Panc1 (cell line): ENCODE data around the gene CDCA8. TPM values are rescaled to one million over a fixed set of nuclear protein-coding genes. Genes with fewer than 3 reads are reported as not detected.
A peak's percentile ranks its signal among the peaks of the same experiment; 100 is the strongest.
"Not testable (repeated sequence)": the region's sequence is repeated elsewhere in the genome, so short reads cannot be mapped to it uniquely, and the experiment has no call there.

ENCODE experiments used
- ATAC-seq: fragments of 200-7000 bp; cut with Tn5 transposase; 2 replicates; pipeline ENCODE4 v1.9.1; 2020; ENCODE audit warnings: mild to moderate bottlenecking, moderate library complexity
- BruUV-seq: library from RNA; stranded (reverse); fragments of 400-500 nt; replicated peaks from 2 replicates; lab custom pipeline; 2021; lab: Mats Ljungman, UMichigan
- CTCF ChIA-PET: fragments of 300-600 bp; sonication (Branson Sonifier 250); formaldehyde crosslinking; loops from one replicate; lab custom pipeline; 2022; ENCODE audit warnings: antibody characterized with exemption; lab: Charles Lee
- POLR2A ChIA-PET: fragments of 300-600 bp; sonication (Branson Sonifier 250); formaldehyde crosslinking; loops from one replicate; lab custom pipeline; 2022; ENCODE audit warnings: antibody characterized with exemption; lab: Charles Lee
- DNase-seq: peaks from one replicate; pipeline ENCODE4 v3.0.0-alpha.2; 2010; ENCODE audit warnings: low read depth, low spot score
- H3K27ac ChIP-seq: 2 replicates; pipeline ENCODE4 v1.5.1; 2011; ENCODE audit warnings: mild to moderate bottlenecking, low read length, inconsistent platforms
- H3K27me3 ChIP-seq: fragments of 200-500 bp; sonication (Bioruptor generic); 2 replicates; pipeline ENCODE4 v1.6.0; 2014; ENCODE audit warnings: low read length, inconsistent platforms; ENCODE audit not compliant: control insufficient read depth, insufficient read depth
- H3K36me3 ChIP-seq: fragments of 200-500 bp; sonication (Bioruptor generic); 2 replicates; pipeline ENCODE4 v1.5.1; 2014; ENCODE audit warnings: inconsistent platforms, mild to moderate bottlenecking, low read length, moderate library complexity; ENCODE audit not compliant: control insufficient read depth, insufficient read depth
- H3K4me1 ChIP-seq: 2 replicates; pipeline ENCODE4 v1.5.1; 2011; ENCODE audit warnings: inconsistent platforms, mild to moderate bottlenecking, low read length, moderate library complexity; ENCODE audit not compliant: control insufficient read depth, insufficient read depth
- H3K4me3 ChIP-seq, 2 experiments: 2 replicates each; pipeline ENCODE4 v1.5.1; 2011 to 2012; ENCODE audit warnings: low read depth in 2 of 2, low read length in 2 of 2, mild to moderate bottlenecking in 2 of 2, inconsistent platforms in 1 of 2, moderate library complexity in 1 of 2
- H3K9me3 ChIP-seq: fragments of 200-500 bp; sonication (Bioruptor generic); 2 replicates; pipeline ENCODE4 v1.5.1; 2014; ENCODE audit warnings: low read depth, mild to moderate bottlenecking, inconsistent platforms, low read length, moderate library complexity; ENCODE audit not compliant: control insufficient read depth, insufficient read depth
- POLR2AphosphoS5 ChIP-seq: IDR thresholded peaks from 2 replicates; pipeline ENCODE4 v1.6.1; 2012; ENCODE audit warnings: mild to moderate bottlenecking, low read depth, low read length, moderate library complexity
- SIN3A ChIP-seq: IDR thresholded peaks from 2 replicates; pipeline ENCODE4 v1.6.1; 2012; ENCODE audit warnings: low read depth, mild to moderate bottlenecking, low read length, moderate library complexity, borderline replicate concordance; ENCODE audit not compliant: insufficient read depth
- TCF7L2 ChIP-seq: IDR thresholded peaks from 2 replicates; pipeline ENCODE4 v1.6.1; 2011; ENCODE audit warnings: mild to moderate bottlenecking, low read depth, low read length, inconsistent platforms
- in situ Hi-C: cut with HindIII; loops from 2 replicates; pipeline ENCODE4 v1.10.0; 2016; ENCODE audit warnings: low sequenced_read_pairs, low pct_unique_long_range_greater_than_20kb
- intact Hi-C: fragments of 100-400 bp; cut with micrococcal nuclease; formaldehyde crosslinking; loops from one replicate; pipeline ENCODE4 v1.10.0; 2022; ENCODE audit not compliant: unreplicated experiment
- total RNA-seq: library from RNA; stranded (reverse); gene quantifications from one replicate; pipeline ENCODE4 v1.2.1, GENCODE V29; 2021; ENCODE audit not compliant: unreplicated experiment
- TF ChIP-seq, protein P1 (sequence below), 2 experiments: IDR thresholded peaks; 2 replicates each; pipeline ENCODE4 v1.6.1; 2011 to 2012; ENCODE audit warnings: low read depth in 2 of 2, control low read depth in 1 of 2, low read length in 1 of 2, mild to moderate bottlenecking in 1 of 2, moderate library complexity in 1 of 2; ENCODE audit not compliant: insufficient read depth in 1 of 2
- TF ChIP-seq, protein P2 (sequence below): fragments of 450-650 bp; IDR thresholded peaks from 2 replicates; pipeline ENCODE4 v1.5.1; 2017; ENCODE audit warnings: mild to moderate bottlenecking

The CDCA8 gene
- total RNA-seq, 1 experiment from 2014 or later: 56.5 TPM

DNA sequence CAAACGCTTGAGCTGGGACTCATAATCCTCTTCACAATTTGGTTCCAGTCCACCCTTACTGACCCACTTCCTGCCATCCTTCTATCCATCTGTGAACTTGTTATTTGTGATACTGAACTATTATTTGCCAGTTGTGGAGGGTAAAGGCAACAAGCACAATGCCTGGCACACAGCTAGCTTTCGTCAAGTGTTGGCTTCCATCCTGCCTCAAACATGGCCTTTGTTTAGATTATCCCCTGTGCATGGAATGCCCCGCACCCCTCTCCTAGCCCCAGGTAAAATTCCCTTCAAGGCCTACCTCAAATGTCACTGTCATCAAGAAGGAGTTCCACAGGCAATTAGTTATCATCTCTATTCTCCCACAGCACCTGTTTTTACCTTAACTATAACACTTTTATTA, 11.4 kb upstream of the CDCA8 start:
- ChIA-PET CTCF (interaction anchor here (2.8 kb wide), 1 partner anchor 77 kb away, joined by 10 read pairs; no protein-coding TSS in a partner anchor), POLR2A (interaction anchor here (0.6 to 0.8 kb wide), 2 partner anchors 11 to 39 kb away, joined by 3 read pairs; partner anchors contain the start of gene CDCA8)
- in situ Hi-C loops: no loop called here
- Histone ChIP-seq H3K9me3 (no peaks in the 10 kb centered on the region), H3K27me3 (no peaks in the 10 kb centered on the region), H3K4me1 (no peaks in the 10 kb centered on the region), H3K27ac (no peak overlapping the region), H3K36me3 (peaks cover 17% of the 10 kb centered on the region), H3K4me3 (no peak overlapping the region)
- intact Hi-C loops: no loop called here
- no TSS peak for BruUV-seq
- no peak for DNase-seq
- no peak for ATAC-seq
- TF ChIP-seq, protein P1, sequence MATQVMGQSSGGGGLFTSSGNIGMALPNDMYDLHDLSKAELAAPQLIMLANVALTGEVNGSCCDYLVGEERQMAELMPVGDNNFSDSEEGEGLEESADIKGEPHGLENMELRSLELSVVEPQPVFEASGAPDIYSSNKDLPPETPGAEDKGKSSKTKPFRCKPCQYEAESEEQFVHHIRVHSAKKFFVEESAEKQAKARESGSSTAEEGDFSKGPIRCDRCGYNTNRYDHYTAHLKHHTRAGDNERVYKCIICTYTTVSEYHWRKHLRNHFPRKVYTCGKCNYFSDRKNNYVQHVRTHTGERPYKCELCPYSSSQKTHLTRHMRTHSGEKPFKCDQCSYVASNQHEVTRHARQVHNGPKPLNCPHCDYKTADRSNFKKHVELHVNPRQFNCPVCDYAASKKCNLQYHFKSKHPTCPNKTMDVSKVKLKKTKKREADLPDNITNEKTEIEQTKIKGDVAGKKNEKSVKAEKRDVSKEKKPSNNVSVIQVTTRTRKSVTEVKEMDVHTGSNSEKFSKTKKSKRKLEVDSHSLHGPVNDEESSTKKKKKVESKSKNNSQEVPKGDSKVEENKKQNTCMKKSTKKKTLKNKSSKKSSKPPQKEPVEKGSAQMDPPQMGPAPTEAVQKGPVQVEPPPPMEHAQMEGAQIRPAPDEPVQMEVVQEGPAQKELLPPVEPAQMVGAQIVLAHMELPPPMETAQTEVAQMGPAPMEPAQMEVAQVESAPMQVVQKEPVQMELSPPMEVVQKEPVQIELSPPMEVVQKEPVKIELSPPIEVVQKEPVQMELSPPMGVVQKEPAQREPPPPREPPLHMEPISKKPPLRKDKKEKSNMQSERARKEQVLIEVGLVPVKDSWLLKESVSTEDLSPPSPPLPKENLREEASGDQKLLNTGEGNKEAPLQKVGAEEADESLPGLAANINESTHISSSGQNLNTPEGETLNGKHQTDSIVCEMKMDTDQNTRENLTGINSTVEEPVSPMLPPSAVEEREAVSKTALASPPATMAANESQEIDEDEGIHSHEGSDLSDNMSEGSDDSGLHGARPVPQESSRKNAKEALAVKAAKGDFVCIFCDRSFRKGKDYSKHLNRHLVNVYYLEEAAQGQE (IDR thresholded peaks at IDR 0.05; ENCODE audit: insufficient read depth in 1 of 2, low read depth in 2 of 2, low read length in 1 of 2): no peak
- TF ChIP-seq TCF7L2: no peak
- no peak for TF ChIP-seq SIN3A
- no peak for TF ChIP-seq POLR2AphosphoS5
- TF ChIP-seq, protein P2, sequence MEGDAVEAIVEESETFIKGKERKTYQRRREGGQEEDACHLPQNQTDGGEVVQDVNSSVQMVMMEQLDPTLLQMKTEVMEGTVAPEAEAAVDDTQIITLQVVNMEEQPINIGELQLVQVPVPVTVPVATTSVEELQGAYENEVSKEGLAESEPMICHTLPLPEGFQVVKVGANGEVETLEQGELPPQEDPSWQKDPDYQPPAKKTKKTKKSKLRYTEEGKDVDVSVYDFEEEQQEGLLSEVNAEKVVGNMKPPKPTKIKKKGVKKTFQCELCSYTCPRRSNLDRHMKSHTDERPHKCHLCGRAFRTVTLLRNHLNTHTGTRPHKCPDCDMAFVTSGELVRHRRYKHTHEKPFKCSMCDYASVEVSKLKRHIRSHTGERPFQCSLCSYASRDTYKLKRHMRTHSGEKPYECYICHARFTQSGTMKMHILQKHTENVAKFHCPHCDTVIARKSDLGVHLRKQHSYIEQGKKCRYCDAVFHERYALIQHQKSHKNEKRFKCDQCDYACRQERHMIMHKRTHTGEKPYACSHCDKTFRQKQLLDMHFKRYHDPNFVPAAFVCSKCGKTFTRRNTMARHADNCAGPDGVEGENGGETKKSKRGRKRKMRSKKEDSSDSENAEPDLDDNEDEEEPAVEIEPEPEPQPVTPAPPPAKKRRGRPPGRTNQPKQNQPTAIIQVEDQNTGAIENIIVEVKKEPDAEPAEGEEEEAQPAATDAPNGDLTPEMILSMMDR: no peak

DNA sequence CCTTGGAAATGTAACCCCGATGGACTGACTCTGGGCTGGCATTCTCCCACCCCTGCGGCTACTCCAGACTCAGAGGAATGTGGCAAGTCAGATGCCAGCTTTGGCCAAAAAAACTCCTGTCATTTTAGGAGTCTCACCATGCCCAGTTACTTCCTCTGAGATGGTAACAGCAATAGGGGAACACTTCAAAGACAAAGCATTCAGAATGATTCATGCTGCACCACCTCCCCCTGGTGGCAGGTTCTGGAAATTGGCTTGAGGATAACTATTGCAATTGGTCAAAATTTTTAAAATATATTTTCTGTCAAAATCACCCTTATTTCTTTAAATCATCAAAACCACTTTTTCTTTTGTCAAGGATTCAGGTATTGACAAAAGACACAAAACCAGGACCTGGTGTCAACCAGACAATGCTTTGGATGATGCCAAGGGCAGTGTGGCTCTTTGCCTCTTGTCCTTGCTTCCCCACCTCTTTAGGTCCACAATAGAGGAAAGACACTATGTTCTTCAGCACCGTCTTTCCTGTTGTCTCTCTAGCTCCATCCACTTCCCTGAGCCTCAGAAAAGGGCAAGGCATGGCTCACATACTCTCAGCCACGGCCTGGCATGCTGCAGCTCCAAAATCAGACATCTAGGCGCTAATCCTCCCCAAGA, 9.9 kb upstream of the CDCA8 start:
- no TSS peak for BruUV-seq
- POLR2A ChIA-PET: interaction anchor here (0.6 kb wide), 1 partner anchor 39 kb away, joined by 3 read pairs; no protein-coding TSS in a partner anchor

DNA sequence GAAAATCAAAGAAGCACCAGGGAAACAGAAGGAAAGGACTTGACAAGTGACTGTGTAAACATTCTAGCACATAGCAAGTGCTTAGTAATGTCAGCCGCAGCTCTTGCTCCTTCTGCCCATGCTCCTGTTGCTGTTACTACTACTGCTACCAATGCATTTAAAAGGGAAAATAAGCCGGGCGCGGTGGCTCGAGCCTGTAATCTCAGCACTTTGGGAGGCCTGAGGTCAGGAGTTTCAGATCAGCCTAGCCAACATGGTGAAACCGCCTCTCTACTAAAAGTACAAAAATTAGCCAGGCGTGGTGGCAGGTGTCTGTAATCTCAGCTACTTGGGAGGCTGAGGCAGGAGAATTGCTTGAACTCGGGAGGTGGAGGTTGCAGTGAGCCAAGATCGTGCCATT, 8.1 kb upstream of the CDCA8 start:
- intact Hi-C loops, H3K27me3 ChIP-seq, H3K27ac ChIP-seq, BruUV-seq, H3K9me3 ChIP-seq, DNase-seq, H3K4me1 ChIP-seq, in situ Hi-C loops, POLR2A ChIA-PET, H3K4me3 ChIP-seq, ATAC-seq: not testable (repeated sequence)
- CTCF ChIA-PET: interaction anchor here (1.2 kb wide), 1 partner anchor 122 kb away, joined by 3 read pairs; no protein-coding TSS in a partner anchor
- peaks cover 22% of the 10 kb centered on the region for H3K36me3 ChIP-seq

More for the DNA sequence above, 9.9 kb upstream of the CDCA8 start:
- Histone ChIP-seq H3K27me3 (no peaks in the 10 kb centered on the region), H3K36me3 (peaks cover 20% of the 10 kb centered on the region), H3K4me1 (no peaks in the 10 kb centered on the region), H3K9me3 (no peaks in the 10 kb centered on the region), H3K4me3 (no peak overlapping the region), H3K27ac (no peak overlapping the region)
- in situ Hi-C loops (no loop called here), intact Hi-C loops (loop anchor here (1.0 kb wide), 2 partner anchors 79 to 118 kb away; no protein-coding TSS in a partner anchor)
- ATAC-seq: peak; percentile 81
- TF ChIP-seq POLR2AphosphoS5: no peak
- peak; percentile 89 for TF ChIP-seq TCF7L2
- TF ChIP-seq, protein P2: peak; percentile 90
- peak; percentile 42 for DNase-seq
- CTCF ChIA-PET: interaction anchor here (1.6 to 2.8 kb wide), 2 partner anchors 79 to 80 kb away, joined by 4 to 10 read pairs; no protein-coding TSS in a partner anchor
